Measurements from ENCODE around the gene BPIFB2.

BPIFB2 gene

GRCh38 chr20:32967961-32968457 lies 39.5 kb upstream of the BPIFB2 start:
- no peak for TF ChIP-seq CTCF (IDR thresholded peaks at IDR 0.05; ENCODE audit: insufficient read depth, missing control alignments)
- DNase-seq (ENCODE audit: insufficient read length, low spot score) (no peak), FAIRE-seq (no peak)

- TF ChIP-seq CTCF (IDR thresholded peaks at IDR 0.05; ENCODE audit: insufficient read depth, missing control alignments), result no peak
- DNase-seq (ENCODE audit: insufficient read length, low spot score), result no peak
- FAIRE-seq, result no peak
Measured at GRCh38 chr20:32968478-32969241, 38.8 kb upstream of the BPIFB2 start.

GRCh38 chr20:32969356-32970114 lies 38.0 kb upstream of the BPIFB2 start:
- DNase-seq (ENCODE audit: insufficient read length, low spot score), result no peak
- FAIRE-seq, result no peak
- no peak for TF ChIP-seq CTCF (IDR thresholded peaks at IDR 0.05; ENCODE audit: insufficient read depth, missing control alignments)

- FAIRE-seq, result no peak
- DNase-seq (ENCODE audit: insufficient read length, low spot score), result no peak
- no peak for TF ChIP-seq CTCF (IDR thresholded peaks at IDR 0.05; ENCODE audit: insufficient read depth, missing control alignments)
Measured at GRCh38 chr20:32970115-32970972, 37.2 kb upstream of the BPIFB2 start.

GRCh38 chr20:32970973-32971300 lies 36.6 kb upstream of the BPIFB2 start:
- DNase-seq (ENCODE audit: insufficient read length, low spot score) (no peak), FAIRE-seq (no peak)
- no peak for TF ChIP-seq CTCF (IDR thresholded peaks at IDR 0.05; ENCODE audit: insufficient read depth, missing control alignments)

GRCh38 chr20:32971703-32972161 lies 35.8 kb upstream of the BPIFB2 start:
- no peak for FAIRE-seq
- no peak for TF ChIP-seq CTCF (IDR thresholded peaks at IDR 0.05; ENCODE audit: insufficient read depth, missing control alignments)
- no peak for DNase-seq (ENCODE audit: insufficient read length, low spot score)

Data from D721Med (cell line).